HG02973 (cell line): ENCODE results near the gene PRKCE.
A peak's percentile ranks its signal among the peaks of the same experiment; 100 is the strongest.

ENCODE experiments used
- ATAC-seq: cut with Tn5 transposase; IDR thresholded peaks from one replicate; pipeline ENCODE4 v1.9.1; 2021; ENCODE audit warnings: moderate library complexity; ENCODE audit not compliant: unreplicated experiment

The PRKCE gene

GRCh38 chr2:45723857-45724256 lies 72.4 kb downstream of the PRKCE start:
- ATAC-seq: no peak

- no peak for ATAC-seq
Observed at GRCh38 chr2:45724335-45724734, 72.9 kb downstream of the PRKCE start.

- no peak for ATAC-seq
Observed at GRCh38 chr2:45725731-45726130, 74.3 kb downstream of the PRKCE start.

- no peak for ATAC-seq
Observed at GRCh38 chr2:45726188-45726587, 74.7 kb downstream of the PRKCE start.

GRCh38 chr2:45728458-45728942 lies 77.0 kb downstream of the PRKCE start:
- peak; percentile 72 for ATAC-seq

- peak; percentile 55 for ATAC-seq
Observed at GRCh38 chr2:45729753-45730512, 78.5 kb downstream of the PRKCE start.

GRCh38 chr2:45731141-45731540 lies 79.7 kb downstream of the PRKCE start:
- no peak for ATAC-seq

GRCh38 chr2:45732436-45732835 lies 81.0 kb downstream of the PRKCE start:
- ATAC-seq: no peak

- ATAC-seq: no peak
Observed at GRCh38 chr2:45732946-45733345, 81.5 kb downstream of the PRKCE start.

- no peak for ATAC-seq
Observed at GRCh38 chr2:45734336-45734735, 82.9 kb downstream of the PRKCE start.

- ATAC-seq: no peak
Observed at GRCh38 chr2:45734952-45735351, 83.5 kb downstream of the PRKCE start.

- ATAC-seq: no peak
Observed at GRCh38 chr2:45736757-45737704, 85.6 kb downstream of the PRKCE start.

- ATAC-seq: no peak
Observed at GRCh38 chr2:45739796-45740485, 88.5 kb downstream of the PRKCE start.

GRCh38 chr2:45741161-45741850 lies 89.8 kb downstream of the PRKCE start:
- no peak for ATAC-seq

GRCh38 chr2:45743531-45744396 lies 92.3 kb downstream of the PRKCE start:
- no peak for ATAC-seq

- no peak for ATAC-seq
Observed at GRCh38 chr2:45745231-45745630, 93.8 kb downstream of the PRKCE start.

GRCh38 chr2:45746888-45747287 lies 95.4 kb downstream of the PRKCE start:
- ATAC-seq: no peak

GRCh38 chr2:45747363-45747762 lies 95.9 kb downstream of the PRKCE start:
- no peak for ATAC-seq

- no peak for ATAC-seq
Observed at GRCh38 chr2:45748239-45748638, 96.8 kb downstream of the PRKCE start.

GRCh38 chr2:45750001-45750400 lies 98.5 kb downstream of the PRKCE start:
- ATAC-seq: no peak
